Activated CD4-positive, alpha-beta T cell treated with anti-CD3 and anti-CD28 coated beads, Interleukin-2, amount 10 ng/mL, durations not matched to agents 24 days and 14 days (primary cell): ENCODE measurements around the gene SPTLC3. TPM values are rescaled to one million over a fixed set of nuclear protein-coding genes. Genes with fewer than 3 reads are reported as not detected.

Source experiments
- DNase-seq: peaks from one replicate; pipeline ENCODE4 v3.0.0; 2022
- H3K27ac Mint-ChIP-seq: one replicate; pipeline ENCODE4 v1.8.0; 2022; ENCODE audit warnings: mild to moderate bottlenecking, mixed read lengths
- H3K27me3 Mint-ChIP-seq: one replicate; pipeline ENCODE4 v1.8.0; 2022; ENCODE audit warnings: mixed read lengths
- H3K36me3 Mint-ChIP-seq: one replicate; pipeline ENCODE4 v1.8.0; 2022; ENCODE audit warnings: low read depth, mild to moderate bottlenecking, mixed read lengths
- H3K4me1 Mint-ChIP-seq: one replicate; pipeline ENCODE4 v1.8.0; 2021; ENCODE audit warnings: mixed read lengths
- H3K4me3 Mint-ChIP-seq: one replicate; pipeline ENCODE4 v1.8.0; 2022; ENCODE audit warnings: mild to moderate bottlenecking, moderate library complexity, mixed read lengths
- H3K9me3 Mint-ChIP-seq: one replicate; pipeline ENCODE4 v1.8.0; 2021; ENCODE audit warnings: mixed read lengths
- intact Hi-C: fragments of 100-400 bp; cut with micrococcal nuclease; formaldehyde crosslinking; loops from one replicate; pipeline ENCODE4 v1.15.1; 2023
- total RNA-seq: library from RNA; stranded (reverse); gene quantifications from 2 replicates; pipeline ENCODE4 v1.2.3, GENCODE V29; 2022

Gene SPTLC3
- total RNA-seq, 1 donor from 2014 or later = 0.26 TPM

- H3K9me3 Mint-ChIP-seq = no peaks in the 10 kb centered on the region
- no peak for DNase-seq
Observed at GRCh38 chr20:13131688-13132087, 122.9 kb downstream of the SPTLC3 start.

DNA sequence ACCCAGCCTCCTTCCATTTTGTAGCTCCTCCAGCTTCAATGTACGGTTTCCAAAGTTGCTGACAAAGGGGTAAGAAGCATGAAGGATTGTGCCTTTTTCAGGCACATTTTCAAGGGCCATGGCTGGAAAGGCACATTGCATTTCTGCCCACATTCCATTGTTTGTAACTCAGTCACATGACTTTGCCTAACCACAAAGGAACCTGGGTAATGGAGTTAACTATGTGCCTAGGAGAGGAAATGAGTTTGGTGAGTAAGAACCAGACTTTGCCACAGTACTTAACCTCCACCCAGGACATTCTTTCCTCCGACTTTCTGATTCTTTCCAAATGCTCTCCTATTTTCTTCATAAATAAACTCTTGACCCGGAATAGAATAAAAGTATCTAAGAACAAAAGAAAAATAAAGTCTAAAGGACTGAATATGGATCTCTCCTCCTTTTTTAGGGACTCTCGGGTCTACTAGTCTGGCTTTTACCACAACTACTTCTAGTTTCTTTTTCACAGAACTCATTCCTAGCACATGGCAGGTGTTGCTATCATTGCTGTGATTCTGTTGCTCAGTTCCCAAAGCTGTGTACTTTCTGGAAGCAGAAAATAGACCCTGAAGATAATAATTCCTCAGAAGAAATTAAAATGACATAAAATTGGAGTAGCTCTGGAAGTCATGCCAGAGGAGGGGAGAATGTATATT lies 130.8 kb downstream of the SPTLC3 start:
- H3K27me3 Mint-ChIP-seq = no peaks in the 10 kb centered on the region
- no peak for DNase-seq
- no peak overlapping the region for H3K4me3 Mint-ChIP-seq
- no peaks in the 10 kb centered on the region for H3K9me3 Mint-ChIP-seq
- H3K4me1 Mint-ChIP-seq = peaks cover 4% of the 10 kb centered on the region
- intact Hi-C loops = no loop called here
- H3K36me3 Mint-ChIP-seq = no peaks in the 10 kb centered on the region
- H3K27ac Mint-ChIP-seq = no peak overlapping the region

More at GRCh38 chr20:13131688-13132087, 122.9 kb downstream of the SPTLC3 start:
- H3K27me3 Mint-ChIP-seq = no peaks in the 10 kb centered on the region
- intact Hi-C loops = no loop called here
- no peak overlapping the region for H3K4me3 Mint-ChIP-seq
- no peaks in the 10 kb centered on the region for H3K4me1 Mint-ChIP-seq
- H3K36me3 Mint-ChIP-seq = no peaks in the 10 kb centered on the region
- H3K27ac Mint-ChIP-seq = no peak overlapping the region

DNA sequence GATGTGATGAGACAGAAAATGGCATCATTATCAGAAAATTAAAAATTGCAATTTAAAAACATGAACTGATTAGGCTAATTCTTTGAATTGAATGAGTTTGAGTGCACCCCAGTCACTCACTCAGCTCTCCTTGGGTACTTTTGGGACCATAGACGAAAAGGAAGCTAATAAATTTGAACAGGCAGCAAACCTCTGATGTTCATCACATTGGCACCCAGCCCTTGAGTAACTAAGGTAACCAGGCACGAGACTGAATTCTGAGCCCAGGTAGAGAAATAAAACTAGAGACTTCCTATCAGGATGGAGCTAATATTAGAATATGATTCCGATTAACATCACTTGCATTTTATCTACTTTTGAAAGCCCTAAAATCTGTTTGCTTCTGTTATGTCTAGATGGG lies 131.4 kb downstream of the SPTLC3 start:
- Mint-ChIP-seq H3K27ac (no peak overlapping the region), H3K9me3 (no peaks in the 10 kb centered on the region), H3K4me3 (no peak overlapping the region), H3K36me3 (no peaks in the 10 kb centered on the region), H3K27me3 (no peaks in the 10 kb centered on the region), H3K4me1 (peaks cover 4% of the 10 kb centered on the region)
- intact Hi-C loops = no loop called here
- DNase-seq = no peak

DNA sequence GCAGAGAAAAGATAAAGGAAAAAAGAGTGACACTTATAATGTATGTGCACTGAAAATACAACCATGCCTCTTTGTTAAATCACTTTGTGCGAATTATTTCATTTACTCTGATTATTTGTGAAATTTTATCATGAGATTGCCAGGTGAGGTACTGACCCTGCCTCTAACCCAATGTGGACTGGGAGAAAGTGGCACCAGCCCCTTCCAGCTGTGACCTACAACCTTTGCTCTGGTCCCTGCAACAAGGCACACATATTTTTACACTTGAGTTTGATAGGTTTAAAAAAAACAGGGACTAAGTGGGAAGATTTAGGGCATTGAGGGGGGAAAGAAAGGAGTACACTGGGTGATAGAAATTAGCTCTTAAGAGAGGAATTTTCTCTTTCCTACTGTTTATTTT lies 132.0 kb downstream of the SPTLC3 start:
- H3K4me1 Mint-ChIP-seq = peaks cover 4% of the 10 kb centered on the region
- intact Hi-C loops = no loop called here
- DNase-seq = no peak
- no peak overlapping the region for H3K27ac Mint-ChIP-seq
- no peak overlapping the region for H3K4me3 Mint-ChIP-seq
- no peaks in the 10 kb centered on the region for H3K9me3 Mint-ChIP-seq
- no peaks in the 10 kb centered on the region for H3K36me3 Mint-ChIP-seq
- H3K27me3 Mint-ChIP-seq = no peaks in the 10 kb centered on the region

DNA sequence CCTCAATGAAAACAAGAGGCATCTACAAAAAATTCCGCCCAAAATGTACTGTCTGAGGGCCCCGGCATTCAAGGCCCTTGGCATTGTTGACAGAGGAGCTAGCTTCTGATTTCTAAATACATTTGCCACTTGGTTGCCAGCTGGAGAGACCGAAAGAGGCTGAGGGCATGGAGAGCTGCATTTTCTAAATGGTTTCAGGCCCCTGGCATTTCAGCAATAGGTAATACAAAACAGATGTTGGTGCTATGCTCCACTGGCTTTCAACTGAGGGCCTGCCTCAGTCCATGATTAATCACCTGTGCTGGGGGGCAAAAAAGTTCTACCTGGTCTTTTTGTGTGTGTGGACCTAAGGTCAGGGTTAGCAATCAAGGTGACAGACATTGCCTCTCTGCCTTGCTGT lies 132.8 kb downstream of the SPTLC3 start:
- H3K27me3 Mint-ChIP-seq = no peaks in the 10 kb centered on the region
- H3K27ac Mint-ChIP-seq = no peak overlapping the region
- H3K4me3 Mint-ChIP-seq = no peak overlapping the region
- no peaks in the 10 kb centered on the region for H3K36me3 Mint-ChIP-seq
- no peak for DNase-seq
- peaks cover 4% of the 10 kb centered on the region for H3K4me1 Mint-ChIP-seq
- H3K9me3 Mint-ChIP-seq = no peaks in the 10 kb centered on the region
- intact Hi-C loops = no loop called here

DNA sequence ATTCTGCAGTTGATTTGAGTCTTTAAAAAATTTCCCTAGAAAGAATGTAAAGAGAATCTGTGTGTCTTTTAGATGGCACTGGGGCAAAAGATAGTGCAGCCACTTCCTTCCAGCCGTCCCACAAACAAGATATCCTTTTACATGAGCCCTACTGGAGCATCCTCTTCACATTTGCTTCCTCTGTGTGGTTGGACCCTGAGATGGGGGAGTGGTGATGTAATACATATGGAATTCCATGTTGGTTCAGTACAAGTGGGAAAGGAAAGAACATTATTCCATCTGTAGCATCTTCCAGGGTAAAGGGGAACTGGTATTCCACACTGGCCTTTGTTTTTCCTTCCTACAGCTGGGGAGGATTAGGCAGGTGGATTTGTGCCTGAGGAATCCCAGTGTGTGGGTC lies 133.4 kb downstream of the SPTLC3 start:
- Mint-ChIP-seq H3K4me3 (no peak overlapping the region), H3K36me3 (no peaks in the 10 kb centered on the region), H3K27ac (no peak overlapping the region), H3K9me3 (no peaks in the 10 kb centered on the region), H3K4me1 (peaks cover 4% of the 10 kb centered on the region), H3K27me3 (no peaks in the 10 kb centered on the region)
- no peak for DNase-seq
- intact Hi-C loops = no loop called here

- no peak for DNase-seq
- H3K4me3 Mint-ChIP-seq = no peak overlapping the region
- no peaks in the 10 kb centered on the region for H3K4me1 Mint-ChIP-seq
- no peaks in the 10 kb centered on the region for H3K36me3 Mint-ChIP-seq
- H3K9me3 Mint-ChIP-seq = no peaks in the 10 kb centered on the region
- H3K27me3 Mint-ChIP-seq = peaks cover 9% of the 10 kb centered on the region
- H3K27ac Mint-ChIP-seq = no peak overlapping the region
- intact Hi-C loops = no loop called here
Observed at GRCh38 chr20:13147071-13147963, 138.5 kb downstream of the SPTLC3 start.

DNA sequence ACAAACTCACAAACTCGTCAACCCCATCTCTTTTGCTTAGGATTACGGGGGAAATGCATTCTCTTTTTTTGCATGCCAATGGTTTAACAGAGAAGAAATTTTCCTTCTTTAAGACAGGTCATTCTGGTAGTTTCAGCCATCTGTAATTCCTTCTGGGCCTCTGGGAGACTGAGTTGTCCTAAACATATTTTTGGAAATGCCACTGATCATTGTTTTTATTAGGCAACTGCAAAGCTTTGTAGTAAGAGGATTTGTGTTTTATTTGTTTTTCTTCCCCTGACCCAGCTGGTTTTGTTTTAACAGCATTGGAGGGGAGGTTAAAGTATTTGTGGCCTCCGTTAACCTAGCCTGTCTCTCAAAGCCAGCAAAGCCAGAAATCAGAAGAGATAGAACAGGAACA lies 139.2 kb downstream of the SPTLC3 start:
- H3K27ac Mint-ChIP-seq = no peak overlapping the region
- no peak for DNase-seq
- H3K9me3 Mint-ChIP-seq = no peaks in the 10 kb centered on the region
- intact Hi-C loops = no loop called here
- H3K4me3 Mint-ChIP-seq = no peak overlapping the region
- H3K4me1 Mint-ChIP-seq = no peaks in the 10 kb centered on the region
- H3K27me3 Mint-ChIP-seq = peaks cover 9% of the 10 kb centered on the region
- H3K36me3 Mint-ChIP-seq = no peaks in the 10 kb centered on the region

GRCh38 chr20:13148402-13148801 lies 139.6 kb downstream of the SPTLC3 start:
- Mint-ChIP-seq H3K9me3 (no peaks in the 10 kb centered on the region), H3K4me3 (no peak overlapping the region), H3K27me3 (peaks cover 9% of the 10 kb centered on the region), H3K27ac (no peak overlapping the region), H3K4me1 (no peaks in the 10 kb centered on the region), H3K36me3 (no peaks in the 10 kb centered on the region)
- no peak for DNase-seq
- intact Hi-C loops = no loop called here

GRCh38 chr20:13148961-13149360 lies 140.2 kb downstream of the SPTLC3 start:
- Mint-ChIP-seq H3K27ac (no peak overlapping the region), H3K9me3 (no peaks in the 10 kb centered on the region), H3K27me3 (peaks cover 9% of the 10 kb centered on the region)

DNA sequence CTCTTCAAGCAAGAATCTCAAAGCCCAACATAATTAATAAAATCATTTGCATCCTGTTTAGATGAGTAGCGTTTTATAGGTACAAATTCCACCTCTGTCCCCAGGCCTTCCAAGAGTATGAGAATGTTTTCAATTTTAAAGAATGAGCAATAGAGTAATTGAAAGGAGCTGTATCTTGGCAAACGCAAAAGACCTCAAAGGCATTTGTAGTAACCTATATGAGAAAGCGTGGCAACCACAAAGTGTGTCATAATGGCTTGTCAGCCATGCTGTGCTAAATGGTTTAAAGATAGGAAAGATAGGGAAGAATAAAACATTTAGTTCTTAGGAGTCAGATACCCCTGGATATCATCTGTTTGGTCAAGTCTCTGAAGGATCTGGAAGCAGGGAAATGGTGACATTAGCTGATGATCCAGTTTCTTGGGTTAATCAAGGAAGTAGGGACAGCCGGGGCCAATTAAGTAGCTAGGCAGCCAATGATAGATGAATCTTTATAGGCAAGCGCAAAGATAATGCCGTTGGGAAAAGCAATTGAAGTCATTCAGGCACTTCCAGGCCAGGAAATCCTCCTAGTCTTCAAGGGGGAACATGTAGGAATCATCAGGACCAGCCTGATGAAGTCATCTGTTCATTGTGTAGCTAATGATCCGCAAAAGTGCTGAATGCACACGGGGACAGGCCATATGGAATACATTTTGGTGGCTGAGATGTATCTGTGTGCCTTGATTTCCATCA lies 140.8 kb downstream of the SPTLC3 start:
- H3K27me3 Mint-ChIP-seq = peaks cover 9% of the 10 kb centered on the region
- H3K27ac Mint-ChIP-seq = no peak overlapping the region
- intact Hi-C loops = no loop called here
- no peak overlapping the region for H3K4me3 Mint-ChIP-seq
- no peaks in the 10 kb centered on the region for H3K36me3 Mint-ChIP-seq
- DNase-seq = no peak
- H3K4me1 Mint-ChIP-seq = no peaks in the 10 kb centered on the region
- no peaks in the 10 kb centered on the region for H3K9me3 Mint-ChIP-seq

More at GRCh38 chr20:13148961-13149360, 140.2 kb downstream of the SPTLC3 start:
- Mint-ChIP-seq H3K36me3 (no peaks in the 10 kb centered on the region), H3K4me3 (no peak overlapping the region), H3K4me1 (no peaks in the 10 kb centered on the region)
- no peak for DNase-seq
- intact Hi-C loops = no loop called here

DNA sequence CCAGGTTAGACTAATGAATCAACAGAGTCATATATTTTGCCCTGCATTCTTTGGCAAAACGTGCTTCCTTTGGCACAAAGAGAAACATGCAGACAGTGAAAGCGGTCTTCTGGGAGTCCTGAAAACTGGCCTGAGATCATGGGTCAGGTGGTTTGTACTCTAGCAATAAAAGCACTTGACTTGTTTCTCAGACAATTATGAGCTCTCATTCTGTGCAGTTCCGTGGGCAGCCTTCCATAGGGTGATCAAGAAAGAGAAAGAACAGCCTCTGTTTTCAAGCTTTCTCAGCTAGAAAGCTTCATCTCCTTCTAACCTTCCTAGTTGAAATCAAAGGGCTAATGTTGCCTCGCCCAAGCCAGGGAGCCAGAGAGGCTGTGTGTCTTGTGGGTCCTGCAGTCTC lies 149.6 kb downstream of the SPTLC3 start:
- no peak for DNase-seq
- intact Hi-C loops = no loop called here

DNA sequence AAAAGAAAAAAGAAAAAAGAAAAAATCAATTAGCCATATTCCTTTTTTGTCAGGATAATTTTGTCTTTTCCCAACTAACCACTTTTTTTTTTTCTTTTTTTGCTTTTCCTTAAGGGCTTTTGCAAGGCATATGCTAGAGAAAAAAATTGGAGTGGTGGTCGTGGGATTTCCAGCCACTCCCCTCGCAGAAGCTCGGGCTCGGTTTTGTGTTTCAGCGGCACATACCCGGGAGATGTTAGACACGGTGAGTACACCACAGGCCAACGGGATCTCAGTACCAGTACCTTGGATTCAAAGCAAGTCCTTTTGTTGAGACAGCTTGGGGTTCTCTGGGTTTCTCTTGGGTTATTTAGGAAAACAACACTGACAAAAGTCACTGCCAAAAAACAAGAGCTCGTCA lies 151.1 kb downstream of the SPTLC3 start:
- Mint-ChIP-seq H3K4me1 (no peaks in the 10 kb centered on the region), H3K9me3 (no peaks in the 10 kb centered on the region), H3K36me3 (no peaks in the 10 kb centered on the region), H3K4me3 (no peak overlapping the region), H3K27ac (no peak overlapping the region), H3K27me3 (no peaks in the 10 kb centered on the region)
- intact Hi-C loops = no loop called here
- DNase-seq = no peak

More for the DNA sequence above, 149.6 kb downstream of the SPTLC3 start:
- Mint-ChIP-seq H3K36me3 (no peaks in the 10 kb centered on the region), H3K27ac (no peak overlapping the region), H3K27me3 (no peaks in the 10 kb centered on the region), H3K9me3 (no peaks in the 10 kb centered on the region), H3K4me3 (no peak overlapping the region), H3K4me1 (no peaks in the 10 kb centered on the region)

GRCh38 chr20:13165203-13165602 lies 156.4 kb downstream of the SPTLC3 start:
- Mint-ChIP-seq H3K9me3 (no peaks in the 10 kb centered on the region), H3K4me1 (no peaks in the 10 kb centered on the region), H3K27me3 (no peaks in the 10 kb centered on the region), H3K27ac (no peak overlapping the region), H3K4me3 (no peak overlapping the region), H3K36me3 (no peaks in the 10 kb centered on the region)
- DNase-seq = no peak
- intact Hi-C loops = no loop called here
